Activated naive CD4-positive, alpha-beta T cell treated with Interleukin-2 at 50 U/mL for 16 hours (primary cell): ENCODE measurements around the gene JCAD.
"Not testable (repeated sequence)": the region's sequence is repeated elsewhere in the genome, so short reads cannot be mapped to it uniquely, and the experiment has no call there.

Experiments
- DNase-seq: peaks from one replicate; pipeline ENCODE4 v3.0.0-alpha.2; 2020

Gene JCAD

GRCh38 chr10:30059209-30060107 is at the start of gene JCAD:
JCAD (minus strand) TSS chr10:30059586; CDS start chr10:30047812, 11,774 bp downstream.
- peak; percentile 42 for DNase-seq

- no peak for DNase-seq
Measured at GRCh38 chr10:30106987-30107386, 47.6 kb upstream of the JCAD start.

GRCh38 chr10:30103595-30104320 is 44.4 kb upstream of the JCAD start:
- no peak for DNase-seq

GRCh38 chr10:30099706-30100105 is 40.3 kb upstream of the JCAD start:
- not testable (repeated sequence) for DNase-seq

GRCh38 chr10:30099101-30099500 is 39.7 kb upstream of the JCAD start:
- no peak for DNase-seq

- no peak for DNase-seq
Measured at GRCh38 chr10:30098629-30099028, 39.2 kb upstream of the JCAD start.

GRCh38 chr10:30096564-30096963 is 37.2 kb upstream of the JCAD start:
- DNase-seq = no peak

- DNase-seq = no peak
Measured at GRCh38 chr10:30095631-30096422, 36.4 kb upstream of the JCAD start.

GRCh38 chr10:30094601-30095000 is 35.2 kb upstream of the JCAD start:
- DNase-seq = no peak

GRCh38 chr10:30093303-30093950 is 34.0 kb upstream of the JCAD start:
- no peak for DNase-seq

GRCh38 chr10:30092151-30092790 is 32.9 kb upstream of the JCAD start:
- no peak for DNase-seq

GRCh38 chr10:30091136-30091535 is 31.8 kb upstream of the JCAD start:
- DNase-seq = no peak

GRCh38 chr10:30088178-30088577 is 28.8 kb upstream of the JCAD start:
- DNase-seq = no peak

GRCh38 chr10:30083934-30084333 is 24.5 kb upstream of the JCAD start:
- no peak for DNase-seq

GRCh38 chr10:30081182-30081581 is 21.8 kb upstream of the JCAD start:
- DNase-seq = no peak

- DNase-seq = no peak
Measured at GRCh38 chr10:30080161-30080560, 20.8 kb upstream of the JCAD start.

- DNase-seq = no peak
Measured at GRCh38 chr10:30079408-30079807, 20.0 kb upstream of the JCAD start.

GRCh38 chr10:30075481-30075880 is 16.1 kb upstream of the JCAD start:
- no peak for DNase-seq

- DNase-seq = no peak
Measured at GRCh38 chr10:30074933-30075332, 15.5 kb upstream of the JCAD start.

GRCh38 chr10:30074090-30074489 is 14.7 kb upstream of the JCAD start:
- DNase-seq = no peak

- DNase-seq = no peak
Measured at GRCh38 chr10:30073767-30074060, 14.3 kb upstream of the JCAD start.

- DNase-seq = no peak
Measured at GRCh38 chr10:30073045-30073766, 13.8 kb upstream of the JCAD start.
